HL-60 (cell line): Measurements from ENCODE around the gene MAGI2.

Experiments used
- DNase-seq, 2 experiments: peaks; one replicate each; pipeline ENCODE4 v3.0.0-alpha.2; 2010 to 2020; ENCODE audit warnings: low read depth in 1 of 2, low spot score in 1 of 2
- H3K27ac ChIP-seq: fragments of 250-450 bp; sonication (Bioruptor Pico); replicated peaks from 2 replicates; pipeline ENCODE4 v1.5.1; 2020; ENCODE audit warnings: mild to moderate bottlenecking, moderate library complexity
- H3K27me3 ChIP-seq: fragments of 250-450 bp; sonication (Bioruptor Pico); 2 replicates; pipeline ENCODE4 v1.5.1; 2021; ENCODE audit warnings: mild to moderate bottlenecking, moderate library complexity; ENCODE audit not compliant: insufficient read depth, poor library complexity, severe bottlenecking
- H3K4me3 ChIP-seq: replicated peaks from 2 replicates; pipeline ENCODE4 v1.5.1; 2011; ENCODE audit warnings: mild to moderate bottlenecking, control low read depth, low read length; ENCODE audit not compliant: insufficient read depth
- CTCF ChIP-seq: IDR thresholded peaks from one replicate; pipeline ENCODE4 v1.5.1; 2011; ENCODE audit warnings: low read length, control low read depth, inconsistent platforms; ENCODE audit not compliant: insufficient read depth
- GABPA ChIP-seq: IDR thresholded peaks from 2 replicates; pipeline ENCODE4 v1.6.1; 2012; ENCODE audit warnings: low read depth
- POLR2AphosphoS5 ChIP-seq: IDR thresholded peaks from 2 replicates; pipeline ENCODE4 v1.6.1; 2012; ENCODE audit warnings: low read depth
- REST ChIP-seq: IDR thresholded peaks from 2 replicates; pipeline ENCODE4 v1.6.1; 2012; ENCODE audit warnings: low read depth; ENCODE audit not compliant: insufficient replicate concordance
- SPI1 ChIP-seq: IDR thresholded peaks from 2 replicates; pipeline ENCODE4 v1.6.1; 2012; ENCODE audit warnings: low read depth, mild to moderate bottlenecking, borderline replicate concordance

MAGI2 gene

GRCh38 chr7:78134774-78135173, 1318.7 kb downstream of the MAGI2 start:
- TF ChIP-seq REST (no peak), CTCF (no peak), GABPA (no peak), POLR2AphosphoS5 (no peak), SPI1 (no peak)
- DNase-seq: no peak
- H3K4me3 ChIP-seq: no peak overlapping the region
- no peak overlapping the region for H3K27ac ChIP-seq
- no peaks in the 10 kb centered on the region for H3K27me3 ChIP-seq

- no peaks in the 10 kb centered on the region for H3K27me3 ChIP-seq
- H3K27ac ChIP-seq: no peak overlapping the region
- TF ChIP-seq CTCF: no peak
- TF ChIP-seq REST: no peak
- TF ChIP-seq GABPA: no peak
- no peak for TF ChIP-seq SPI1
- TF ChIP-seq POLR2AphosphoS5: no peak
- no peak overlapping the region for H3K4me3 ChIP-seq
- no peak for DNase-seq
Measured at GRCh38 chr7:78134256-78134655, 1319.2 kb downstream of the MAGI2 start.

GRCh38 chr7:78130446-78131215, 1322.8 kb downstream of the MAGI2 start:
- no peak overlapping the region for H3K4me3 ChIP-seq
- H3K27me3 ChIP-seq: no peaks in the 10 kb centered on the region
- no peak for DNase-seq
- TF ChIP-seq POLR2AphosphoS5 (no peak), GABPA (no peak), REST (no peak), CTCF (no peak), SPI1 (no peak)
- H3K27ac ChIP-seq: no peak overlapping the region
